Measurements from ENCODE around the gene CHD6. TPM values are rescaled to one million over a fixed set of nuclear protein-coding genes. Genes with fewer than 3 reads are reported as not detected.

The CHD6 gene
- total and polyA plus RNA-seq, 8 donors: 9.8 to 32.6 (median 19.5) TPM

- 41 to 63% methylated on average over 1 of the region's 1 CpG for WGBS, 2 donors
- no peak for FAIRE-seq
Measured at GRCh38 chr20:41501376-41501775, 116.8 kb downstream of the CHD6 start.

GRCh38 chr20:41499961-41500725, 118.0 kb downstream of the CHD6 start:
- Histone ChIP-seq H3K36me3 (peaks cover 0 to 6% (median 0%) of the 10 kb centered on the region in 3 donors), H3K4me1 (no peaks in the 10 kb centered on the region), H3K4me3 (no peak overlapping the region), H3K27ac (no peak overlapping the region), H3K9me3 (no peaks in the 10 kb centered on the region), H3K27me3 (no peaks in the 10 kb centered on the region)
- WGBS, 2 donors: 83 to 89% methylated on average over 4 of the region's 4 CpGs
- no peak for DNase-seq
- TF ChIP-seq, protein P1, sequence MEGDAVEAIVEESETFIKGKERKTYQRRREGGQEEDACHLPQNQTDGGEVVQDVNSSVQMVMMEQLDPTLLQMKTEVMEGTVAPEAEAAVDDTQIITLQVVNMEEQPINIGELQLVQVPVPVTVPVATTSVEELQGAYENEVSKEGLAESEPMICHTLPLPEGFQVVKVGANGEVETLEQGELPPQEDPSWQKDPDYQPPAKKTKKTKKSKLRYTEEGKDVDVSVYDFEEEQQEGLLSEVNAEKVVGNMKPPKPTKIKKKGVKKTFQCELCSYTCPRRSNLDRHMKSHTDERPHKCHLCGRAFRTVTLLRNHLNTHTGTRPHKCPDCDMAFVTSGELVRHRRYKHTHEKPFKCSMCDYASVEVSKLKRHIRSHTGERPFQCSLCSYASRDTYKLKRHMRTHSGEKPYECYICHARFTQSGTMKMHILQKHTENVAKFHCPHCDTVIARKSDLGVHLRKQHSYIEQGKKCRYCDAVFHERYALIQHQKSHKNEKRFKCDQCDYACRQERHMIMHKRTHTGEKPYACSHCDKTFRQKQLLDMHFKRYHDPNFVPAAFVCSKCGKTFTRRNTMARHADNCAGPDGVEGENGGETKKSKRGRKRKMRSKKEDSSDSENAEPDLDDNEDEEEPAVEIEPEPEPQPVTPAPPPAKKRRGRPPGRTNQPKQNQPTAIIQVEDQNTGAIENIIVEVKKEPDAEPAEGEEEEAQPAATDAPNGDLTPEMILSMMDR (IDR thresholded peaks at IDR 0.05): no peak
- FAIRE-seq: no peak
- intact Hi-C loops (cut with DNase I): no loop called here
- ATAC-seq: no peak

More at GRCh38 chr20:41501376-41501775, 116.8 kb downstream of the CHD6 start:
- H3K9me3 ChIP-seq: no peaks in the 10 kb centered on the region
- H3K36me3 ChIP-seq: peaks cover 0 to under 1% (median 0%) of the 10 kb centered on the region in 3 donors
- ATAC-seq: no peak
- no peaks in the 10 kb centered on the region for H3K4me1 ChIP-seq
- H3K27me3 ChIP-seq: no peaks in the 10 kb centered on the region
- H3K27ac ChIP-seq: no peak overlapping the region
- no peak overlapping the region for H3K4me3 ChIP-seq
- intact Hi-C loops (cut with DNase I): no loop called here
- TF ChIP-seq, protein P1 (IDR thresholded peaks at IDR 0.05): no peak
- DNase-seq: no peak

GRCh38 chr20:41499064-41499463, 119.1 kb downstream of the CHD6 start:
- Histone ChIP-seq H3K36me3 (peaks cover 0 to 6% (median 0%) of the 10 kb centered on the region in 3 donors), H3K27ac (no peak overlapping the region), H3K9me3 (no peaks in the 10 kb centered on the region), H3K27me3 (no peaks in the 10 kb centered on the region), H3K4me3 (no peak overlapping the region), H3K4me1 (no peaks in the 10 kb centered on the region)
- intact Hi-C loops (cut with DNase I): no loop called here
- TF ChIP-seq, protein P1 (IDR thresholded peaks at IDR 0.05): no peak
- no peak for DNase-seq
- no peak for ATAC-seq
- FAIRE-seq: no peak

- intact Hi-C loops (cut with DNase I): no loop called here
- Histone ChIP-seq H3K9me3 (no peaks in the 10 kb centered on the region), H3K4me1 (no peaks in the 10 kb centered on the region), H3K36me3 (peaks cover 0 to 6% (median 2%) of the 10 kb centered on the region in 3 donors), H3K4me3 (no peak overlapping the region), H3K27me3 (no peaks in the 10 kb centered on the region), H3K27ac (no peak overlapping the region)
- DNase-seq (no peak), FAIRE-seq (no peak), ATAC-seq (no peak)
- TF ChIP-seq, protein P1 (IDR thresholded peaks at IDR 0.05): no peak
- WGBS, 2 donors: 85 to 87% methylated on average over 9 of the region's 9 CpGs
Measured at GRCh38 chr20:41497186-41497895, 120.8 kb downstream of the CHD6 start.

DNA sequence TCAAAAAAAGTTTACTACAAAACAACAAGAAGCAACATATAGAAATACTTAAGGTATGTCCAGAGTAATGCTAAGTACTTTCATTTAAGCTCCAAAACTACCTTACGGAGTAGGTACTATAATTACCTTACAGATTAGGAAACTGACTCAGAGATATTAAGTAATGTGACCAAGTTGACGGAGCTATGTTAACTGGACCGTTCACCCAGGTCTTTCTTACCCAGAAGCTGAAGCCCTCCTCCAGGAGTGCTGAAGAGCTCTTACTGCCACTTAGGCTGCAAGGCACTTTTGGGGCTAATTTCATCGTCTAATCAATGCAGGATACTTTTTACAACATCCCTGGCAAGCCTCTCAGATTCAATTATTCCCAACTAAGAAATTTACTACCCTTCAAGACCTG, 123.7 kb downstream of the CHD6 start:
- H3K4me1 ChIP-seq: no peaks in the 10 kb centered on the region
- intact Hi-C loops (cut with DNase I): no loop called here
- no peaks in the 10 kb centered on the region for H3K9me3 ChIP-seq
- ATAC-seq (no peak), FAIRE-seq (no peak), DNase-seq (no peak)
- WGBS, 2 donors: 85 to 89% methylated on average over 4 of the region's 4 CpGs
- H3K27ac ChIP-seq: no peak overlapping the region
- no peaks in the 10 kb centered on the region for H3K27me3 ChIP-seq
- peaks cover 0 to 25% (median 14%) of the 10 kb centered on the region in 3 donors for H3K36me3 ChIP-seq
- TF ChIP-seq, protein P1 (IDR thresholded peaks at IDR 0.05): no peak
- H3K4me3 ChIP-seq: no peak overlapping the region

All from pancreas (tissue), 10 donors.